ENCODE data around the gene PDGFA.

PDGFA gene

DNA sequence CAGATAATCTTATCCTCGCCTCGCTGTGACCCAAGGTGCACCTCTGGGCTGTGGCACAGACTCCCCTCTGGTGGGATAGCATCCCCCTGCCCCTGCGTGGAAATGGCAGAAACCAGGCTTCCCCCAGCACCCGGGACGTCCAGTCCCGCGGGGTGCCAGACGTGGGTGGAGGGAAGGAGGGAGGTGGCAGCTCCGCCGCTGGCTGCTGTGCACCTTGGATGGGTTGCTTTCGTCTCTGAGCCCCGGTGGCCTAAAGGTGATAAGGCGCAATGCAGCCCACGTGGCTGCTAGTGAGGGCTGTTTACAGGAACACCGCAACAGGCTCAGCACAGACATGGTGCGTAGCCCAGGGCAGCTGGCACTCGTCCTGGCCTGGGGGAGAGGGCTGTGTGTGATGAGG, 13.6 kb upstream of the PDGFA start:
- no peak overlapping the region for H3K4me3 ChIP-seq (ENCODE audit: low read depth, low read length)
- TF ChIP-seq, protein P1, sequence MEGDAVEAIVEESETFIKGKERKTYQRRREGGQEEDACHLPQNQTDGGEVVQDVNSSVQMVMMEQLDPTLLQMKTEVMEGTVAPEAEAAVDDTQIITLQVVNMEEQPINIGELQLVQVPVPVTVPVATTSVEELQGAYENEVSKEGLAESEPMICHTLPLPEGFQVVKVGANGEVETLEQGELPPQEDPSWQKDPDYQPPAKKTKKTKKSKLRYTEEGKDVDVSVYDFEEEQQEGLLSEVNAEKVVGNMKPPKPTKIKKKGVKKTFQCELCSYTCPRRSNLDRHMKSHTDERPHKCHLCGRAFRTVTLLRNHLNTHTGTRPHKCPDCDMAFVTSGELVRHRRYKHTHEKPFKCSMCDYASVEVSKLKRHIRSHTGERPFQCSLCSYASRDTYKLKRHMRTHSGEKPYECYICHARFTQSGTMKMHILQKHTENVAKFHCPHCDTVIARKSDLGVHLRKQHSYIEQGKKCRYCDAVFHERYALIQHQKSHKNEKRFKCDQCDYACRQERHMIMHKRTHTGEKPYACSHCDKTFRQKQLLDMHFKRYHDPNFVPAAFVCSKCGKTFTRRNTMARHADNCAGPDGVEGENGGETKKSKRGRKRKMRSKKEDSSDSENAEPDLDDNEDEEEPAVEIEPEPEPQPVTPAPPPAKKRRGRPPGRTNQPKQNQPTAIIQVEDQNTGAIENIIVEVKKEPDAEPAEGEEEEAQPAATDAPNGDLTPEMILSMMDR (conservative IDR thresholded peaks at IDR 0.05; ENCODE audit: low read depth, low read length): no peak
- no peak for DNase-seq (ENCODE audit: low read depth)

GRCh38 chr7:532379-533143, 12.9 kb upstream of the PDGFA start:
- no peak for DNase-seq (ENCODE audit: low read depth)
- TF ChIP-seq, protein P1 (conservative IDR thresholded peaks at IDR 0.05; ENCODE audit: low read depth, low read length): no peak
- no peak overlapping the region for H3K4me3 ChIP-seq (ENCODE audit: low read depth, low read length)

GRCh38 chr7:531777-532176, 12.1 kb upstream of the PDGFA start:
- H3K4me3 ChIP-seq (ENCODE audit: low read depth, low read length): no peak overlapping the region
- DNase-seq (ENCODE audit: low read depth): no peak
- TF ChIP-seq, protein P1 (conservative IDR thresholded peaks at IDR 0.05; ENCODE audit: low read depth, low read length): no peak

GRCh38 chr7:528451-528850, 8.8 kb upstream of the PDGFA start:
- H3K4me3 ChIP-seq (ENCODE audit: low read depth, low read length): no peak overlapping the region
- no peak for DNase-seq (ENCODE audit: low read depth)
- TF ChIP-seq, protein P1 (conservative IDR thresholded peaks at IDR 0.05; ENCODE audit: low read depth, low read length): no peak

GRCh38 chr7:527723-528122, 8.1 kb upstream of the PDGFA start:
- H3K4me3 ChIP-seq (ENCODE audit: low read depth, low read length): no peak overlapping the region
- no peak for DNase-seq (ENCODE audit: low read depth)
- TF ChIP-seq, protein P1 (conservative IDR thresholded peaks at IDR 0.05; ENCODE audit: low read depth, low read length): no peak

DNA sequence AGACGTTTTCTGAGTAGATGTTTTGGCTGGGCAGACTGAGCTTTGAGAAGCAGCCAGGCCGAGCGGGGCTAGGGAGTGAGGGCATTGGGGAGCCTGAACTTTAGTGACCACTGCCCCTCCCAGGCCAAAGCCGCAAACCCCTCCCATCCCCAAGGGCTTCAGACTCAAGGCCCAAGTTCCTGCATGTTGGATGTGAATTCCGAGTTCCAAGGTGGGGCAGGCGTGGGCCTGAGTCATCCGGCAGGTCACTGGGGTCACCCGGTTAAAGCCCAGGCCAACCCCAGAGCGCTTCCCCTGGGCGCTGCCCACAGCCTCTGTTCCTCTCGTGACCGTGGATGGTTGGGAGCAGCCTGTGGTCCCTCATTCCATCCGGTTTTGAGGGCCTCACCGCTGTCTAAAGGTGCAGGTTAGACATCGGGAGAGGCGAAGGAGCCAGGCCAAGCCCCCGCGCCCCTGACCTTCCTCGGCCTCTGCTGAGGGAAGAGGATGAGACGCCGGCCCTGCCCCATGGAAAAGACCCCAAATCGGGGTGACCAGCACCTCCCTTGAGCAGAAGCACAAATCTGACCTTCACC, 6.9 kb upstream of the PDGFA start:
- no peak for DNase-seq (ENCODE audit: low read depth)
- TF ChIP-seq, protein P1 (conservative IDR thresholded peaks at IDR 0.05; ENCODE audit: low read depth, low read length): no peak
- H3K4me3 ChIP-seq (ENCODE audit: low read depth, low read length): no peak overlapping the region

- no peak overlapping the region for H3K4me3 ChIP-seq (ENCODE audit: low read depth, low read length)
- TF ChIP-seq, protein P1 (conservative IDR thresholded peaks at IDR 0.05; ENCODE audit: low read depth, low read length): no peak
- no peak for DNase-seq (ENCODE audit: low read depth)
These were observed 6.1 kb upstream of the PDGFA start for GRCh38 chr7:525740-526139.
